Right lobe of liver (tissue), 4 donors: ENCODE results near the gene ZNF892.

Experiments used
- POLR2A ChIP-seq: fragments of 450-650 bp; IDR thresholded peaks from one replicate; pipeline ENCODE4 v1.6.1; 2017; ENCODE audit warnings: antibody characterized with exemption, mild to moderate bottlenecking
- TF ChIP-seq, protein P1 (sequence below), 4 donors: fragments of 200-600 bp in 3 of 4; fragments of 450-650 bp in 1 of 4; IDR thresholded peaks; one replicate each; pipeline versions ENCODE4 v1.5.1 to v1.8.0; 2016 to 2022; ENCODE audit warnings: antibody characterized with exemption in 4 of 4, mild to moderate bottlenecking in 2 of 4
- donor health status: DM: no; HTN: no; CAD: no.
- donor health status: DM: no; HTN: no; CAD: no.
- donor health status: DM: no; HTN: yes; CAD: no.

DNA sequence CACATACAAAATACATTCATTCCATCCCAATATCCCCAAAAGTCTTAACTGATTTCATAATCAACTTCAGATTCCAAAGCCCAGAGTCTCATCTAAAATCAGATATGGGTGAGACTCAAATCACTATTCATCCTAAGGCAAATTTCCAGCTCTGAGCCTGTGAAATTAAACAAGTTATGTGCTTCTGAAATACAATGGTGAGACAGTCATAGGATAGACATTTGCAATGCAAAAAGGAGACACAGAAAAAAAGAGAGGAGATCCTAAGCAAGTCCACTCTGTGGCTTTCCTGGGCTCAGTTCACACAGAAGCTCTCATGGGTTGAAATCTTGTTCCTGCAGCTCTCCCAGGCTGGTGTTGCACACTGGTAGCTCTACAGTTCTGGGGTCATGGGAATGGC lies 18.3 kb downstream of the ZNF892 start:
- TF ChIP-seq, protein P1, sequence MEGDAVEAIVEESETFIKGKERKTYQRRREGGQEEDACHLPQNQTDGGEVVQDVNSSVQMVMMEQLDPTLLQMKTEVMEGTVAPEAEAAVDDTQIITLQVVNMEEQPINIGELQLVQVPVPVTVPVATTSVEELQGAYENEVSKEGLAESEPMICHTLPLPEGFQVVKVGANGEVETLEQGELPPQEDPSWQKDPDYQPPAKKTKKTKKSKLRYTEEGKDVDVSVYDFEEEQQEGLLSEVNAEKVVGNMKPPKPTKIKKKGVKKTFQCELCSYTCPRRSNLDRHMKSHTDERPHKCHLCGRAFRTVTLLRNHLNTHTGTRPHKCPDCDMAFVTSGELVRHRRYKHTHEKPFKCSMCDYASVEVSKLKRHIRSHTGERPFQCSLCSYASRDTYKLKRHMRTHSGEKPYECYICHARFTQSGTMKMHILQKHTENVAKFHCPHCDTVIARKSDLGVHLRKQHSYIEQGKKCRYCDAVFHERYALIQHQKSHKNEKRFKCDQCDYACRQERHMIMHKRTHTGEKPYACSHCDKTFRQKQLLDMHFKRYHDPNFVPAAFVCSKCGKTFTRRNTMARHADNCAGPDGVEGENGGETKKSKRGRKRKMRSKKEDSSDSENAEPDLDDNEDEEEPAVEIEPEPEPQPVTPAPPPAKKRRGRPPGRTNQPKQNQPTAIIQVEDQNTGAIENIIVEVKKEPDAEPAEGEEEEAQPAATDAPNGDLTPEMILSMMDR (IDR thresholded peaks at IDR 0.05): no peak
- TF ChIP-seq POLR2A: no peak
